Tibial artery (tissue), 4 donors: ENCODE measurements around the gene C2orf78.

Source experiments
- DNase-seq, 2 donors: peaks; one replicate each; pipeline ENCODE4 v3.0.0-alpha.2; 2019
- H3K27ac ChIP-seq, 2 donors: fragments of 200-600 bp; sonication (generic) in 1 of 2; 1 replicate in 1 of 2; 2 replicates in 1 of 2; pipeline ENCODE4 v1.5.1; 2018 to 2019; ENCODE audit warnings: mild to moderate bottlenecking in 1 of 2
- H3K27me3 ChIP-seq, 2 donors: fragments of 200-600 bp; sonication (generic) in 1 of 2; one replicate each; pipeline versions ENCODE4 v1.5.1 to v1.6.0; 2016 to 2019
- H3K36me3 ChIP-seq, 3 donors: fragments of 200-600 bp; sonication (generic) in 2 of 3; one replicate each; pipeline ENCODE4 v1.5.1; 2016 to 2019; ENCODE audit warnings: mild to moderate bottlenecking in 2 of 3
- H3K4me1 ChIP-seq, 4 donors: fragments of 200-600 bp; sonication (generic) in 2 of 4; 1 replicate in 3 of 4; 2 replicates in 1 of 4; pipeline ENCODE4 v1.5.1; 2016 to 2019
- H3K4me3 ChIP-seq, 2 donors: fragments of 200-600 bp; sonication (generic) in 1 of 2; 1 replicate in 1 of 2; 2 replicates in 1 of 2; pipeline ENCODE4 v1.5.1; 2018 to 2019; ENCODE audit warnings: mild to moderate bottlenecking in 2 of 2
- H3K9me3 ChIP-seq, 3 donors: fragments of 200-600 bp; sonication (generic) in 1 of 3; one replicate each; pipeline ENCODE4 v1.5.1; 2016 to 2019
- CTCF ChIP-seq, 2 experiments: fragments of 200-600 bp in 1 of 2; fragments of 450-650 bp in 1 of 2; IDR thresholded peaks; one replicate each; pipeline ENCODE4 v1.5.1; 2017 to 2019; ENCODE audit warnings: antibody characterized with exemption in 2 of 2, mild to moderate bottlenecking in 1 of 2, moderate library complexity in 1 of 2
- intact Hi-C: fragments of 100-400 bp; cut with DNase I; formaldehyde crosslinking; loops from one replicate; pipeline ENCODE4 v1.15.0; 2023; ENCODE audit warnings: low total_unique reads

Gene C2orf78

GRCh38 chr2:73841912-73842738 is 58.1 kb downstream of the C2orf78 start:
- H3K27ac ChIP-seq: no peak overlapping the region

GRCh38 chr2:73842739-73843019 is 58.7 kb downstream of the C2orf78 start:
- H3K36me3 ChIP-seq: peaks cover 30 to 44% (median 35%) of the 10 kb centered on the region in 3 donors
- TF ChIP-seq CTCF (IDR thresholded peaks at IDR 0.05): no peak
- intact Hi-C loops: no loop called here

More at GRCh38 chr2:73841912-73842738, 58.1 kb downstream of the C2orf78 start:
- Histone ChIP-seq H3K27me3 (no peaks in the 10 kb centered on the region), H3K36me3 (peaks cover 25 to 39% (median 30%) of the 10 kb centered on the region in 3 donors), H3K4me3 (no peak overlapping the region), H3K4me1 (peaks cover 0 to 23% (median 8%) of the 10 kb centered on the region in 4 donors), H3K9me3 (no peaks in the 10 kb centered on the region)
- DNase-seq: no peak
- intact Hi-C loops: no loop called here
- no peak for TF ChIP-seq CTCF (IDR thresholded peaks at IDR 0.05)

GRCh38 chr2:73844087-73844486 is 60.1 kb downstream of the C2orf78 start:
- H3K27me3 ChIP-seq: no peaks in the 10 kb centered on the region
- H3K4me3 ChIP-seq: no peak overlapping the region
- DNase-seq: no peak
- no peak overlapping the region for H3K27ac ChIP-seq
- H3K36me3 ChIP-seq: peaks cover 44 to 58% (median 44%) of the 10 kb centered on the region in 3 donors
- H3K4me1 ChIP-seq: peaks cover 0 to 9% (median 6%) of the 10 kb centered on the region in 4 donors
- intact Hi-C loops: no loop called here
- no peak for TF ChIP-seq CTCF (IDR thresholded peaks at IDR 0.05)
- no peaks in the 10 kb centered on the region for H3K9me3 ChIP-seq

More at GRCh38 chr2:73842739-73843019, 58.7 kb downstream of the C2orf78 start:
- DNase-seq: no peak
- no peaks in the 10 kb centered on the region for H3K27me3 ChIP-seq
- no peak overlapping the region for H3K4me3 ChIP-seq
- no peak overlapping the region for H3K27ac ChIP-seq
- no peaks in the 10 kb centered on the region for H3K9me3 ChIP-seq
- peaks cover 0 to 22% (median 8%) of the 10 kb centered on the region in 4 donors for H3K4me1 ChIP-seq

GRCh38 chr2:73850009-73850408 is 66.0 kb downstream of the C2orf78 start:
- Histone ChIP-seq H3K36me3 (peaks cover 95 to 100% (median 96%) of the 10 kb centered on the region in 3 donors), H3K27me3 (no peaks in the 10 kb centered on the region), H3K4me1 (no peaks in the 10 kb centered on the region), H3K27ac (no peak overlapping the region), H3K4me3 (no peak overlapping the region), H3K9me3 (no peaks in the 10 kb centered on the region)
- no peak for DNase-seq
- intact Hi-C loops: no loop called here
- no peak for TF ChIP-seq CTCF (IDR thresholded peaks at IDR 0.05)

- DNase-seq: no peak
- TF ChIP-seq CTCF (IDR thresholded peaks at IDR 0.05): no peak
- no peaks in the 10 kb centered on the region for H3K27me3 ChIP-seq
- H3K27ac ChIP-seq: no peak overlapping the region
- peaks cover 92 to 100% (median 96%) of the 10 kb centered on the region in 3 donors for H3K36me3 ChIP-seq
- H3K4me1 ChIP-seq: no peaks in the 10 kb centered on the region
- intact Hi-C loops: no loop called here
- no peaks in the 10 kb centered on the region for H3K9me3 ChIP-seq
- no peak overlapping the region for H3K4me3 ChIP-seq
Observed at GRCh38 chr2:73851274-73851673, 67.3 kb downstream of the C2orf78 start.
